Stimulated activated naive CD8-positive, alpha-beta T cell treated with anti-CD3 and anti-CD28 coated beads, Interleukin-15, Interleukin-2, amounts not matched to agents 100 ng/mL and 50 ng/mL, for 24 hours (primary cell): Measurements from ENCODE around the gene HTR4.

Source experiments
- H3K27ac Mint-ChIP-seq: one replicate; pipeline ENCODE4 v1.8.0; 2021; ENCODE audit warnings: mild to moderate bottlenecking, mixed read lengths
- H3K27me3 Mint-ChIP-seq: one replicate; pipeline ENCODE4 v1.8.0; 2021; ENCODE audit warnings: mixed read lengths
- H3K36me3 Mint-ChIP-seq: one replicate; pipeline ENCODE4 v1.8.0; 2021; ENCODE audit warnings: low read depth, mixed read lengths
- H3K4me1 Mint-ChIP-seq: one replicate; pipeline ENCODE4 v1.8.0; 2021; ENCODE audit warnings: low read depth, mixed read lengths
- H3K4me3 Mint-ChIP-seq: one replicate; pipeline ENCODE4 v1.8.0; 2021; ENCODE audit warnings: mild to moderate bottlenecking, mixed read lengths
- H3K9me3 Mint-ChIP-seq: one replicate; pipeline ENCODE4 v1.8.0; 2021; ENCODE audit warnings: mixed read lengths

The HTR4 gene

GRCh38 chr5:148606296-148606695 lies 48.0 kb downstream of the HTR4 start:
- no peaks in the 10 kb centered on the region for H3K36me3 Mint-ChIP-seq
- H3K27me3 Mint-ChIP-seq: no peaks in the 10 kb centered on the region
- H3K4me3 Mint-ChIP-seq: no peak overlapping the region
- H3K9me3 Mint-ChIP-seq: no peaks in the 10 kb centered on the region
- no peak overlapping the region for H3K27ac Mint-ChIP-seq
- H3K4me1 Mint-ChIP-seq: no peaks in the 10 kb centered on the region

DNA sequence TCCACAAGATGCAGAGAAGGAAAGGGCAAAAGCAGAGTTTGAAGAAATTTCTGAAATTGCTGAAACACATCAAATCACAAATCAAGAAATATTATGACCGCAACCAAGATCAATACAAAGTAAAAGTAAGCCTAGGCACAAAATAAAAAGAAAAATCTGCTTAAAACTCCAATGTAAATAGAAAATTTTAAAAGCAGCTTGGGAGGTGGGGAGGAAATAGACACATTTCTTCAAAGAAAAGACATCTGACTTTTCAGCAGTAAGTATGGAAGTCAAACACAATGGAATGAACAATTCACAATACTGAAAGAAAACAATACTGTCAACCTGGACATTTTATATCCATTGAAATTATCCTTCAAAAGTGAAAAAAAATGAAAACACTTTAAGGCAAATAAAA lies 55.1 kb downstream of the HTR4 start:
- no peaks in the 10 kb centered on the region for H3K4me1 Mint-ChIP-seq
- H3K9me3 Mint-ChIP-seq: peaks cover 16% of the 10 kb centered on the region
- no peaks in the 10 kb centered on the region for H3K36me3 Mint-ChIP-seq
- peaks cover 15% of the 10 kb centered on the region for H3K27me3 Mint-ChIP-seq
- H3K4me3 Mint-ChIP-seq: no peak overlapping the region
- no peak overlapping the region for H3K27ac Mint-ChIP-seq

DNA sequence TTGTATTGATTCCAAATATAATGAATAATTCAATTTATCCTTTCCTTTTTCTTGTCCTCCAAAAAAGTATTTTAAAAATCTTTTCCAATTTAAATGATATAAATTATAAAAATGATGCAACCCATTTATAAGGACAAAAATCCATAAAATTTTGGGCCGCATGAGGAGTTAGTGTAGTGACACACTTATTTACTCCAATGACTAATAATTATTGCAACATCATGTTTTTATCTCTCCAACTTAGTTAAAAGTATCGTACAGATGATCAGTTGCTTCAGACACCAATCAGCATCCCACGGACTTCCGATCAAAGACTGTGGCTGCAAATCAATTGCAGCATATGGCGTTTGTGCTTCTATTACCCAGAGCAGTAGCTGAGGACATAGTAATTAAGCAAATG lies 58.6 kb downstream of the HTR4 start:
- Mint-ChIP-seq H3K4me1 (no peaks in the 10 kb centered on the region), H3K9me3 (peaks cover 16% of the 10 kb centered on the region), H3K4me3 (no peak overlapping the region), H3K36me3 (no peaks in the 10 kb centered on the region), H3K27me3 (peaks cover 23% of the 10 kb centered on the region), H3K27ac (no peak overlapping the region)

- no peaks in the 10 kb centered on the region for H3K36me3 Mint-ChIP-seq
- H3K4me1 Mint-ChIP-seq: no peaks in the 10 kb centered on the region
- no peak overlapping the region for H3K4me3 Mint-ChIP-seq
Measured at GRCh38 chr5:148586796-148587195, 67.5 kb downstream of the HTR4 start.

DNA sequence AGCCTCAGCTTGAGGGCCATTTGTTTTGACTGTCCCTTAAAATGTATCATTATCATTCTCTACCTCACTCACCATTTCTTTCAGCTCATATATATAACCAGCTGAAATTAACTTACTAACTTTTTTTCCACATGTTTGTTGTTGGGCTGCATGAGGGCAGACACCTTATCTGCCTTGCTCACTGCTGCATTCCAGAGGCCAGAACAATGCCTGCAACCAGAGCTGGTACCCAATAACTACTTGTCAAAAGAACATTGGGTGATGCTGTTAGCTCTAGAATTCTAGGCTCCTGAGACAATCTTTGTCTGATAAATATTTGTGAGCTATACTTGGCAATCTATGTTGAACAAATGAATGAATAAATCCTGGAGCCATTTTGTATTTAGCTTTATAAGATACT lies 68.3 kb downstream of the HTR4 start:
- Mint-ChIP-seq H3K27ac (no peak overlapping the region), H3K36me3 (no peaks in the 10 kb centered on the region), H3K27me3 (peaks cover 11% of the 10 kb centered on the region), H3K9me3 (no peaks in the 10 kb centered on the region), H3K4me1 (no peaks in the 10 kb centered on the region), H3K4me3 (no peak overlapping the region)

More at GRCh38 chr5:148586796-148587195, 67.5 kb downstream of the HTR4 start:
- Mint-ChIP-seq H3K9me3 (no peaks in the 10 kb centered on the region), H3K27ac (no peak overlapping the region), H3K27me3 (peaks cover 14% of the 10 kb centered on the region)

DNA sequence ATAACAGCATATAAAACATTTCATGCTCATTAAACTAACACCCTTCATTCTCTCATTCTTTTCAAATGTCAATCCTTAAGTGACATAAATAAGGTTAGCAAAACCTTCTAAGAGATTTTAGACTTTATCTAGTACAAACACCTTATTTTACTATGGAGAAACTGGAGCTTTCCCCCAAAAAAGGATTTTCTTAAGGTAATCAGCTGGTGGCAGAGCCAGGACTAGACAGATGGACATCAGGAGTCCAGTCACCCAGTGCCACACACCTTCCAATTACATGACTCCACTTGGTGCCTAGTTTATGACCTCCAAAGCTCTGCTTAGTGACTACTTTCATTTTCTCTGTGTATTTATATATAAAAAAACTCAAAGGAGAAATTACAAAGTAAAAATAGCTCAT lies 70.2 kb downstream of the HTR4 start:
- H3K27me3 Mint-ChIP-seq: peaks cover 9% of the 10 kb centered on the region
- H3K36me3 Mint-ChIP-seq: no peaks in the 10 kb centered on the region
- H3K27ac Mint-ChIP-seq: no peak overlapping the region
- H3K4me1 Mint-ChIP-seq: no peaks in the 10 kb centered on the region
- no peak overlapping the region for H3K4me3 Mint-ChIP-seq
- H3K9me3 Mint-ChIP-seq: no peaks in the 10 kb centered on the region

GRCh38 chr5:148583421-148583965 lies 70.8 kb downstream of the HTR4 start:
- Mint-ChIP-seq H3K4me1 (no peaks in the 10 kb centered on the region), H3K27me3 (peaks cover 9% of the 10 kb centered on the region), H3K9me3 (no peaks in the 10 kb centered on the region), H3K4me3 (no peak overlapping the region), H3K36me3 (no peaks in the 10 kb centered on the region), H3K27ac (no peak overlapping the region)

DNA sequence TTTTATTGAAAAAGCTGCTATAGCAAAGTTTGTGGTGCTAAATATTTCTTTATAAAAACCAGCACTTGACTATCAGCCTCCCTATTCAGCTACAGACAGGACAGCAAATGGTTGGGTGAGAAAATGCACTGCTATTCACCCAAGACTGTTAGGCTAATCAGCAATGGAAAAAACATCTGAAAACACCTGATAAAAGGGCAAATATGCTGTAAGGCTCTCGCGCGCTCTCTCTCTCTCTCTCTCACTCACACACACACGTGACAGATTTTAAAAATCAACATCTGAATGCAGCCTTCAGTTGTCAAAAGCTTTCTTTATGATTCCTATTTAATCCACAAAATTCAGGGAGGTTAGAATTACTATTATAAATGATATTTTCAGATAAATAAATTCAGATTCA lies 80.2 kb downstream of the HTR4 start:
- Mint-ChIP-seq H3K27ac (no peak overlapping the region), H3K4me1 (no peaks in the 10 kb centered on the region), H3K9me3 (no peaks in the 10 kb centered on the region), H3K27me3 (peaks cover 20% of the 10 kb centered on the region), H3K36me3 (no peaks in the 10 kb centered on the region), H3K4me3 (no peak overlapping the region)

- Mint-ChIP-seq H3K27me3 (peaks cover 20% of the 10 kb centered on the region), H3K4me1 (no peaks in the 10 kb centered on the region), H3K9me3 (no peaks in the 10 kb centered on the region), H3K36me3 (no peaks in the 10 kb centered on the region), H3K4me3 (no peak overlapping the region), H3K27ac (no peak overlapping the region)
Measured at GRCh38 chr5:148573374-148573773, 81.0 kb downstream of the HTR4 start.

DNA sequence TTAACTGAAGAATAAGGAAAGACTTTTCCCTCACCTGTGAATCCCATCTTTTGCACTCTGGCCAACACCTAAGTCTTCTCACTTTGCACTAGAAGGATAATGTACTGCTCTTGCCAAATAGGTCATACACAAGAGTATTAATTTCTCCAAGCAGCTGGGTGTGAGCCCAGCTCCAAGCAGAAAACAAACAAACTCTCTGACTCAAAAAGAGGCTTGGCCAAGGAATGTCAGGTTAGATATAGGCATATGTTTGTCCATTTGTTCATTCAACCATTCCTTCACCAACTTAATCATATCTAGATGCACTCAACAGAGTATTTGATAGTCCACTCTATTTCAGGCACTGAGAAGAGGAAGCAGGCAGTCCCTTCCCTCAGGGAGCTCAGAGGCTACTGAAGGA lies 84.4 kb downstream of the HTR4 start:
- Mint-ChIP-seq H3K27me3 (peaks cover 25% of the 10 kb centered on the region), H3K36me3 (no peaks in the 10 kb centered on the region), H3K4me3 (no peak overlapping the region), H3K9me3 (no peaks in the 10 kb centered on the region), H3K4me1 (no peaks in the 10 kb centered on the region), H3K27ac (no peak overlapping the region)

DNA sequence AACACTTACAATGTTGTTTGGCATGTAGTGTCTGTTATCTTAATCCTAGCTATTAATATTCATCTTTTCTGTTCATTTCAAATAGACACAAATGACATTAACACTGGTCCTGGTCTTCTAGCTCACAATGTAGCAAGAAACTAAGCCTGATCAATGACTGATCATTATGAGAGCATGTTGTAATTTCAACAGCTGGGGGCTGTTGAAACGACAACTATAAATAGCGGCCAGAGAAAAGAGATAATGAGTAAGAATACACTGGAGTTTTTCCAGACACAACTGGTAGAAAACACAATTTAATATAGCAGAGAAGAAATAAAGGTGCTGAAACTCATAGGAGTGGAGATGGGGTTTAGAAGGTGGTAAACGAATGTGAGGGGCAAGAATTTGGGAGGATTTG lies 89.2 kb downstream of the HTR4 start:
- Mint-ChIP-seq H3K4me3 (no peak overlapping the region), H3K27ac (no peak overlapping the region), H3K4me1 (no peaks in the 10 kb centered on the region), H3K27me3 (peaks cover 23% of the 10 kb centered on the region), H3K36me3 (no peaks in the 10 kb centered on the region), H3K9me3 (no peaks in the 10 kb centered on the region)

- Mint-ChIP-seq H3K27ac (no peak overlapping the region), H3K4me1 (no peaks in the 10 kb centered on the region), H3K36me3 (no peaks in the 10 kb centered on the region), H3K4me3 (no peak overlapping the region), H3K27me3 (peaks cover 23% of the 10 kb centered on the region), H3K9me3 (no peaks in the 10 kb centered on the region)
Measured at GRCh38 chr5:148563021-148563420, 91.3 kb downstream of the HTR4 start.

DNA sequence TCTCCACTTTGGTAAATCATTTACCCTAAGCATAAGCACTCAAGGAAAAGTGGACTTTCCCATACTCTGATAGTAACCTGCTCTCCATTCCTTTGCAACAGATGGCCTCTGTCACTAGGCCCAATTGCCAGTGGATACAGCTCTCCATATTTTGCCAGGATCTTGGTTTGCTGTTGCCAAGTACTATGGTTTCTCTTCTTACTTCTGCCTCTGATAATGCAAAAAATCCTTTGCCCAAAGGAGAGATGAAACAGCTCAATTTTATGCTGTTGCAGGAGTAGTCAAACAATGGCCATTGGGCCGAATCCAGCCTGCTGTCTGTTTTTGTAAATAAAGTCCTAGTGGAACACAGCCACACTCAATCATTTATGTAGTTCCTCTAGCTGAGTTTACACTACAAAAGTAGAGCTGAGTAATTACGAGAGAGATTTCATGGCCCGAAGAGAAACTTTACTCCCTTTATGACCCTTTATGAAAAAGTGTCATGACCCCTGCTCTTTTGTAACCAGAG lies 92.5 kb downstream of the HTR4 start:
- Mint-ChIP-seq H3K36me3 (no peaks in the 10 kb centered on the region), H3K4me3 (no peak overlapping the region), H3K27ac (no peak overlapping the region), H3K4me1 (no peaks in the 10 kb centered on the region), H3K27me3 (peaks cover 19% of the 10 kb centered on the region), H3K9me3 (no peaks in the 10 kb centered on the region)

- Mint-ChIP-seq H3K27me3 (peaks cover 15% of the 10 kb centered on the region), H3K27ac (no peak overlapping the region), H3K4me1 (no peaks in the 10 kb centered on the region), H3K4me3 (no peak overlapping the region), H3K36me3 (no peaks in the 10 kb centered on the region), H3K9me3 (no peaks in the 10 kb centered on the region)
Measured at GRCh38 chr5:148559461-148559860, 94.9 kb downstream of the HTR4 start.

- Mint-ChIP-seq H3K27me3 (peaks cover 12% of the 10 kb centered on the region), H3K27ac (no peak overlapping the region), H3K4me3 (no peak overlapping the region), H3K9me3 (no peaks in the 10 kb centered on the region), H3K36me3 (no peaks in the 10 kb centered on the region), H3K4me1 (no peaks in the 10 kb centered on the region)
Measured at GRCh38 chr5:148558892-148559291, 95.4 kb downstream of the HTR4 start.

GRCh38 chr5:148556835-148557234 lies 97.5 kb downstream of the HTR4 start:
- no peak overlapping the region for H3K27ac Mint-ChIP-seq
- no peaks in the 10 kb centered on the region for H3K9me3 Mint-ChIP-seq
- H3K4me3 Mint-ChIP-seq: no peak overlapping the region
- no peaks in the 10 kb centered on the region for H3K27me3 Mint-ChIP-seq
- H3K36me3 Mint-ChIP-seq: no peaks in the 10 kb centered on the region
- H3K4me1 Mint-ChIP-seq: no peaks in the 10 kb centered on the region
